ENCODE data around the gene TMEM161A.
"Not testable (repeated sequence)": the region's sequence is repeated elsewhere in the genome, so short reads cannot be mapped to it uniquely, and the experiment has no call there.

The TMEM161A gene

GRCh38 chr19:19138109-19138981, at the start of gene TMEM161A:
TSS of gene TMEM161A (minus strand) at chr19:19138478. CDS start at chr19:19138428, 50 bp downstream.
- DNase-seq (ENCODE audit: low read depth in 2 of 2) = peak; percentile 95

- DNase-seq (ENCODE audit: low read depth in 2 of 2) = no peak
Observed at GRCh38 chr19:19186742-19187141, 48.5 kb upstream of the TMEM161A start.

DNA sequence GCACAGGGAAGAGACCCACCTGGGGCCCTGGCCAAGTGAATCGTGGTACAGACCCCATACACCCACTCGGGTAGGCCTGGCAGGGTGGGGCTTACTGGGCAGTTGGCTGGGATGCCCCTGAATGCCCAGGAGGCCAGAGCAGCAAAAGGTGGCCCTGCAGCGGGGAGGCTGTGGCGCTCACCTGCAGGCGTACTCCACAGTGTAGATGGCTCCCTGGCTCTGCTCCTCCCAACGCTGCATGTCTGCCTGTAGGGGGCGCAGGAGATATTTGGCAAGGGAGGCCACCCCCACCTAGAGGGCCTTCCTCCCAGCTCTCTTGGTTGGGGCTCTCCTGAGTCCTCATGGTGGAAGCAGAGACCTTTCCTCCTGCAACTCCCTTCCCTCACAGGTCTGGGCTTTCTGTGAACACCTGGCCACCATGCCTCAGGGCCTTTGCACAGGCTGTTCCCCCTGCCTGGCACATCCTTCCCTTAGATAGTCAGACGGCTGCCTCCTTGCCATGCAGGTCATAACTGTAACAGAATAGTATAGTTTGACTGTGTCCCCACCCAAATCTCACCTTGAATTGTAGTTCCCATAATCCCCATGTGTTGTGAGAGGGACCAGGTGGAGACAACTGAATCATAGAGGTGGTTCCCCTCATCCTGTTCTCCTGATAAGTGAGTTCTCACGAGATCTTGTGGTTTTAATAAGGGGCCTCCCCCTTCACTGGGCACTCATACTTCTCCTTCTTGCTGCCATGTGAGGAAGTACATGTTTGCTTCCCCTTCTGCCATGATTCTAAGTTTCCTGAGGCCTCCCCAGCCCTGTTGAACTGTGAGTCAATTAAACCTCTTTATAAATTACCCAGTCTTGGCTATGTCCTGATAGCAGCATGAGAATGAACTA, 47.8 kb upstream of the TMEM161A start:
- peak; percentile 46 to 59 for DNase-seq (ENCODE audit: low read depth in 2 of 2)

GRCh38 chr19:19181488-19181998, 43.3 kb upstream of the TMEM161A start:
- DNase-seq (ENCODE audit: low read depth in 2 of 2) = no peak

GRCh38 chr19:19179548-19180441, 41.5 kb upstream of the TMEM161A start:
- no peak for DNase-seq (ENCODE audit: low read depth in 2 of 2)

- no peak for DNase-seq (ENCODE audit: low read depth in 2 of 2)
Observed at GRCh38 chr19:19176950-19177349, 38.7 kb upstream of the TMEM161A start.

DNA sequence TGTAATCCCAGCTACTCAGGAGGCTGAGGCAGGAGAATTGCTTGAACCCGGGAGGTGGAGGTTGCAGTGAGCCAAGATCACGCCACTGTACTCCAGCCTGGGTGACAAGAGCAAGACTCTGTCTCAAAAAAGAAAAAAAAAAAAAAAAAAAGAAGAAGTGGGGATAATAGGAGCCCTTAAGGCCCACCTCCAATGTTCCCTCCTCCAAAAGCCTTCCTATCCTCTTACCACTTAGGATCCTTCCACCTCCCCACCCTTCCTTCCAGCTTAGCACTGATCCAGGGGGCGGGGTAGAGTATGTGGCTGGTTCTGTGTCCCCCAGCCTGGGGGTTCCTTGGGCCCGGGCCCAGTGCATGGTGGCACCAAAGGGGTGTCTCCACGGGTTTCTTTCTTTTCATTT, 35.0 kb upstream of the TMEM161A start:
- not testable (repeated sequence) for DNase-seq (ENCODE audit: low read depth in 2 of 2)

- no peak for DNase-seq (ENCODE audit: low read depth in 2 of 2)
Observed at GRCh38 chr19:19171821-19172532, 33.7 kb upstream of the TMEM161A start.

- DNase-seq (ENCODE audit: low read depth in 2 of 2) = no peak
Observed at GRCh38 chr19:19170873-19171672, 32.8 kb upstream of the TMEM161A start.

- peak; percentile 62 to 81 for DNase-seq (ENCODE audit: low read depth in 2 of 2)
Observed at GRCh38 chr19:19170053-19170872, 32.0 kb upstream of the TMEM161A start, which contains the start of gene MEF2B. TSS of gene MEF2B (minus strand) at chr19:19170263. CDS start at chr19:19150735, 19,528 bp downstream.

DNA sequence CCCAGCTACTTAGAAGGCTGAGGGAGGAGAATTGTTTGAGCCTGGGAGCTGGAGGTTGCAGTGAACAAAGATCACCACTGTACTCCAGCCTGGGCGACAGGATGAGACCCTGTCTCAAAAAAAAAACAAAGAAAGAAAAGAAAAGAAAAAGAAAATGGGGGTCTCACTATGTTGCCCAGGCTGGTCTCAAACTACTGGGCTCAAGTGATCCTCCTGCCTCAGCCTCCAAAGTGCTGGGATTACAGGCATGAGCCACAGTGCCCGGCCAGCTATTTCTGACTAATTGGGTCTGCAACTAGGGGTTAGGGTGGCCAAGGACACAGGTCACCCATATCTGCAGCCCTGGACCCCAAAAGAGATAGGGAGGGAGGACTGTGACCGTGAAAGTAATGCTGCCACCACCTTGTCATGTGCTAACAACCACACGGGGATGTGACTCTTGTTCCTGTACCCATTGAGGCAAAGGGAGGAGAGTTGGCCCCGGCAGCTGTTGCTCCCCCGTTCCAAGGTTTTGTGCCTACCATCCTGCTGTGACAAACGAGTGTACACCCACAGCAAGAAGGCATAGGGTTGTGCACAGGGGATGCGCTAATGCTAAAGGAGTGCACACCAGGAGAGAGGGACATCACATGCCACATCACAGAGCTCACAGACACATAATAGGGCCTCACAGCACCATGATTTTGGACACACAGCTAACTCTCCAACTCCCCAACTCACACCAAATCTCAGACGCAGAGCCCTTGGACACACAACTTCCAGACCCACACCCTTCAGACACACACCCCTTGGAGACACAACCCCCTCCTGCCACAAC, 31.2 kb upstream of the TMEM161A start:
- no peak for DNase-seq (ENCODE audit: low read depth in 2 of 2)

DNA sequence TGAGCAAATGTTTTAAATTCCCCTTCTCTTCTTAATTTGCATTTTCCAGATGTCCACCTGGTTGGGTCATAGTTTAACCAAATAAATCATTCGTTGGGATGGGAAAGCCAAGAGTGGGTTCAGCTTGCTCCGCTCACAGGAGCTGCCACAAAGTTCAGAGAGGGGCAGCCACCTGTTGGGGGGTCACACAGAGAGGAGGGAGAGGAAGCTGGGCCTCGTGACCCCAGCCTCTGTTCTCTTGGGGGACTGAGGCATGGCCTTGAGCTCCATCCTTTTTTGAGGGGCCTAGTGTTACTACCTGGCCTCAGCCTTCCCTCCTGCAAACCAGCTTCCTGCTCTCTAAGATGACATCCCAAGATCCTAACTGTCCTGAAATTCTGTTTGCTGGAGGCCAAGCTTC, 29.3 kb upstream of the TMEM161A start:
- DNase-seq (ENCODE audit: low read depth in 2 of 2) = no peak

GRCh38 chr19:19165396-19165795, 27.1 kb upstream of the TMEM161A start:
- DNase-seq (ENCODE audit: low read depth in 2 of 2) = no peak

- DNase-seq (ENCODE audit: low read depth in 2 of 2) = no peak
Observed at GRCh38 chr19:19162495-19162894, 24.2 kb upstream of the TMEM161A start.

DNA sequence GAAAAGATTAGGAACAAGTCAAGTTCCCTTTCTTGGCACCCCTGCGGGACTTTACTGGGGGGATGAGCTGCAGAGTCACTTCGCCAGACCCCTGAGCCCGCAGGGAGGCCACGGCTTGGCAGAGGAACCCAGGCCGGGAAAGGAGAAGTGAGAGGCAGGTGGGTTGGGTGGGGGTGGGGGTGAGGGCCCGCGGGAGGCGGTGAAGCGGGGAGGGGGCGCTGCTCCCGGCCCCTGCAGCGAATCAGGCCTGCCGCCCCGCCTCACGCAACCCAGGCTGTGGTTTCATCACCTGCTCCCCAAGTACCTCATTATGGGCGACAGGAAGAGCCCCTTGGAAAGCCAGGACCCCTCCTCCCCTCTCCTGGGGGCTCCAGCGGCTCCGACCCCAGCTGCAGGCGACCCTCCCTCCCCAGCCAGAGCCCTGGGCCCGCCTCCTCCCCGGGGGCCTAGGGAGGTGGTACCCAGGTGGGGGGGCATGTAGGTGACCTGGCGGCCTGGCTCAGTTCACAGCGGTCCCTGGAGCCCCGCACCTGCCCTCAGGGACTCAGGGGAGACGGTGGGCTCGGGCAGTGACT, 22.3 kb upstream of the TMEM161A start:
- DNase-seq (ENCODE audit: low read depth in 2 of 2) = no peak

GRCh38 chr19:19159534-19159933, 21.3 kb upstream of the TMEM161A start:
- no peak for DNase-seq (ENCODE audit: low read depth in 2 of 2)

- no peak for DNase-seq (ENCODE audit: low read depth in 2 of 2)
Observed at GRCh38 chr19:19157808-19158207, 19.5 kb upstream of the TMEM161A start.
